A549 (cell line): ENCODE results near the gene ARID1B. TPM values are rescaled to one million over a fixed set of nuclear protein-coding genes. Genes with fewer than 3 reads are reported as not detected.

Experiments used
- ATAC-seq, 2 experiments: fragments of 200-7000 bp in 1 of 2; fragments of >200 bp in 1 of 2; cut with Nextera tagmentation in 1 of 2; cut with Tn5 transposase in 1 of 2; 3 replicates each; pipeline versions ENCODE4 v1.8.0 to v1.9.1; 2018 to 2020; ENCODE audit warnings: mild to moderate bottlenecking in 1 of 2, moderate library complexity in 1 of 2
- CTCF ChIA-PET: fragments of 300-600 bp; sonication (Branson Sonifier 250); formaldehyde crosslinking; extraction: SDS; loops from one replicate; lab custom pipeline; 2021; ENCODE audit warnings: antibody characterized with exemption, inconsistent platforms; lab: Yijun Ruan, JAX
- POLR2A ChIA-PET: fragments of 350-600 bp; formaldehyde crosslinking; extraction: SDS; loops from one replicate; lab custom pipeline; 2021; ENCODE audit warnings: antibody characterized with exemption, inconsistent platforms; lab: Yijun Ruan, JAX
- DNase-seq, 2 experiments: peaks; one replicate each; pipeline versions ENCODE4 v3.0.0 to v3.0.0-alpha.2; 2011 to 2016; ENCODE audit warnings: low read depth in 1 of 2, low spot score in 1 of 2
- FAIRE-seq: peaks from 2 replicates; lab custom pipeline; 2011; peaks lifted over from hg19 to GRCh38; lab: Jason Lieb, UNC
- H3K27ac ChIP-seq, 2 experiments: fragments of >200 bp; sonication (Bioruptor Twin); formaldehyde crosslinking; 3 replicates each; pipeline ENCODE4 v1.5.1; 2016 to 2017
- H3K4me1 ChIP-seq: fragments of >200 bp; sonication (Bioruptor Twin); formaldehyde crosslinking; 3 replicates; pipeline ENCODE4 v1.6.1; 2016
- H3K4me2 ChIP-seq: fragments of >200 bp; sonication (Bioruptor Twin); formaldehyde crosslinking; 3 replicates; pipeline ENCODE4 v1.6.1; 2016
- H3K4me3 ChIP-seq: fragments of >200 bp; sonication (Bioruptor Twin); formaldehyde crosslinking; 3 replicates; pipeline ENCODE4 v1.5.1; 2016
- H3K9me3 ChIP-seq: fragments of >200 bp; sonication (Bioruptor Twin); formaldehyde crosslinking; 3 replicates; pipeline ENCODE4 v1.6.1; 2016
- CBX2 ChIP-seq: fragments of 200-600 bp; sonication (generic); IDR thresholded peaks from 2 replicates; pipeline ENCODE4 v1.6.1; 2016; ENCODE audit warnings: low read depth, mild to moderate bottlenecking, borderline replicate concordance
- CBX8 ChIP-seq: fragments of 200-600 bp; sonication (generic); IDR thresholded peaks from 2 replicates; pipeline ENCODE4 v1.6.1; 2016
- CHD4 ChIP-seq: fragments of 200-600 bp; sonication (generic); IDR thresholded peaks from 2 replicates; pipeline ENCODE4 v1.6.1; 2016; ENCODE audit warnings: antibody characterized with exemption, mild to moderate bottlenecking, borderline replicate concordance
- ESRRA ChIP-seq: fragments of 150-350 bp; IDR thresholded peaks from 2 replicates; pipeline ENCODE4 v1.6.1; 2014; ENCODE audit warnings: mild to moderate bottlenecking, low read length, borderline replicate concordance
- FOSB ChIP-seq: fragments of 250-450 bp; sonication (Bioruptor Pico); IDR thresholded peaks from 2 replicates; pipeline ENCODE4 v1.5.0; 2020; ENCODE audit warnings: mild to moderate bottlenecking, moderate library complexity
- FOSL2 ChIP-seq, 2 experiments: fragments of 450-650 bp in 1 of 2; fragments of >200 bp in 1 of 2; sonication (Bioruptor Twin) in 1 of 2; formaldehyde crosslinking; IDR thresholded peaks; 2 replicates each; pipeline versions ENCODE4 v1.5.0 to v1.6.1; 2016 to 2020; ENCODE audit warnings: mild to moderate bottlenecking in 1 of 2, moderate library complexity in 1 of 2
- HOXB5 ChIP-seq: fragments of 250-450 bp; sonication (Bioruptor Pico); IDR thresholded peaks from 2 replicates; pipeline ENCODE4 v1.5.0; 2020; ENCODE audit warnings: mild to moderate bottlenecking, moderate library complexity
- JUN ChIP-seq, 2 experiments: fragments of >200 bp; sonication (Bioruptor Twin); formaldehyde crosslinking; IDR thresholded peaks; 2 replicates in 1 of 2; 3 replicates in 1 of 2; pipeline ENCODE4 v1.6.1; 2016 to 2017
- JUNB ChIP-seq: fragments of >200 bp; sonication (Bioruptor Twin); formaldehyde crosslinking; IDR thresholded peaks from 2 replicates; pipeline ENCODE4 v1.6.1; 2016
- KDM1A ChIP-seq: fragments of 200-600 bp; sonication (generic); IDR thresholded peaks from 2 replicates; pipeline ENCODE4 v1.6.1; 2016; ENCODE audit warnings: low read depth, mild to moderate bottlenecking
- MAZ ChIP-seq: fragments of 150-350 bp; IDR thresholded peaks from 2 replicates; pipeline ENCODE4 v1.6.1; 2014; ENCODE audit warnings: antibody characterized with exemption, low read depth, low read length, borderline replicate concordance
- MYC ChIP-seq: IDR thresholded peaks from 2 replicates; pipeline ENCODE4 v1.6.1; 2012; ENCODE audit warnings: mild to moderate bottlenecking, inconsistent platforms, low read length, improper control_type of control experiment, borderline replicate concordance
- NPAS2 ChIP-seq: fragments of 250-450 bp; sonication (Bioruptor Pico); IDR thresholded peaks from 2 replicates; pipeline ENCODE4 v1.8.0; 2022; ENCODE audit warnings: mild to moderate bottlenecking, moderate library complexity, borderline replicate concordance
- NR3C1 ChIP-seq: fragments of >200 bp; sonication (Bioruptor Twin); formaldehyde crosslinking; IDR thresholded peaks from 3 replicates; pipeline ENCODE4 v1.6.1; 2017
- PHF8 ChIP-seq: fragments of 200-600 bp; sonication (generic); IDR thresholded peaks from 2 replicates; pipeline ENCODE4 v1.6.1; 2016; ENCODE audit warnings: low read depth, mild to moderate bottlenecking, antibody characterized with exemption, moderate library complexity, borderline replicate concordance
- POLR2AphosphoS2 ChIP-seq: conservative IDR thresholded peaks from 2 replicates; pipeline ENCODE4 v1.6.1; 2012; ENCODE audit warnings: low read length, improper control_type of control experiment, inconsistent platforms
- RAD21 ChIP-seq, 2 experiments: fragments of >200 bp in 1 of 2; sonication (Bioruptor Twin) in 1 of 2; formaldehyde crosslinking in 1 of 2; IDR thresholded peaks in 1 of 2; conservative IDR thresholded peaks in 1 of 2; 2 replicates in 1 of 2; 3 replicates in 1 of 2; pipeline ENCODE4 v1.6.1; 2012 to 2018; ENCODE audit warnings: inconsistent platforms in 1 of 2
- RCOR1 ChIP-seq: fragments of 150-350 bp; IDR thresholded peaks from 2 replicates; pipeline ENCODE4 v1.6.1; 2014; ENCODE audit warnings: antibody characterized with exemption, low read length, low read depth
- RFX5 ChIP-seq: fragments of 450-650 bp; IDR thresholded peaks from 2 replicates; pipeline ENCODE4 v1.7.1; 2014; ENCODE audit warnings: antibody characterized with exemption, mild to moderate bottlenecking, moderate library complexity
- SMC3 ChIP-seq: fragments of >200 bp; sonication (Bioruptor Twin); formaldehyde crosslinking; IDR thresholded peaks from 3 replicates; pipeline ENCODE4 v1.6.1; 2018; ENCODE audit warnings: inconsistent platforms
- SREBF2 ChIP-seq: fragments of 450-650 bp; IDR thresholded peaks from 2 replicates; pipeline ENCODE4 v1.6.1; 2014; ENCODE audit warnings: mild to moderate bottlenecking, moderate library complexity
- TFCP2L1 ChIP-seq: fragments of 250-450 bp; sonication (Bioruptor Pico); IDR thresholded peaks from 2 replicates; pipeline ENCODE4 v1.5.0; 2021; ENCODE audit warnings: mild to moderate bottlenecking
- TP53 ChIP-seq: fragments of 250-450 bp; sonication (Bioruptor Pico); IDR thresholded peaks from 2 replicates; pipeline ENCODE4 v1.5.0; 2021; ENCODE audit warnings: mild to moderate bottlenecking, moderate library complexity
- ZSCAN20 ChIP-seq: fragments of 250-450 bp; sonication (Bioruptor Pico); IDR thresholded peaks from 2 replicates; pipeline ENCODE4 v1.8.0; 2022; ENCODE audit warnings: mild to moderate bottlenecking, moderate library complexity
- WGBS: methylation state at CpG from one replicate; pipeline ENCODE4 v1.1.6; 2017; ENCODE audit errors: missing lambda C conversion rate; 5-methylcytosine and 5-hydroxymethylcytosine counted together
- polyA plus RNA-seq, 4 experiments: library from polyadenylated mRNA; depleted of rRNA in 3 of 4; stranded (reverse); fragments of >200 nt; fragmentation: RNase III in 1 of 4; extraction: RNeasy Plus Mini Kit Qiagen cat#74134 plus additional on column Dnase treatment in 1 of 4; gene quantifications; 2 replicates in 3 of 4; 3 replicates in 1 of 4; pipeline ENCODE4 v1.2.3, GENCODE V29; 2011 to 2017
- TF ChIP-seq, protein P1 (sequence below): IDR thresholded peaks from 2 replicates; pipeline ENCODE4 v1.6.1; 2012
- TF ChIP-seq, protein P2 (sequence below): fragments of >200 bp; sonication (Bioruptor Twin); formaldehyde crosslinking; IDR thresholded peaks from 3 replicates; pipeline ENCODE4 v1.6.1; 2016
- TF ChIP-seq, protein P3 (sequence below): fragments of 250-450 bp; sonication (Bioruptor Pico); IDR thresholded peaks from 2 replicates; pipeline ENCODE4 v1.5.0; 2020; ENCODE audit warnings: low read depth, mild to moderate bottlenecking, moderate library complexity
- TF ChIP-seq, protein P4 (sequence below): fragments of >200 bp; sonication (Bioruptor Twin); formaldehyde crosslinking; IDR thresholded peaks from 3 replicates; pipeline ENCODE4 v1.5.1; 2016

Gene ARID1B
- polyA plus RNA-seq, 2 of the 4 experiments (the other 2 are of a cell fraction): 13.5 to 16.3 TPM

DNA sequence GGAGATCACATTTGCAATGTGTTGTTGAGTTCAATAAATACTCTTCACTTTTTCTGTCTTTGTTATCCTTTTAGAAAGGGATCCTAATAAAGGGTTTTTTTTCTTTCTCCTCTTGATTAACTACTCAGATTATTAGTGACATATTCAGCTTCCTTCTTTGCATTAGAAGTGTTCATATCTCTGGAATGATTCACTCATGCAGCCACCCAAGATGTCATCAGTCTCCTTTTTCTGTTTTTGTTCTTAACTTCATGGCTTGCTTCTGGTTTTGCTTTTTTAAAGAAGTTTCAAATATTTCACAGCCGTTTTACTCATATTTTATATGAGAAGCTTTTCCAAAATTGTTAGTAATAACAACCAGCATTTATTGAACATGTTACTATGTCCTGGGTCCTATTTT is 358.5 kb downstream of the ARID1B start:
- FAIRE-seq: no peak

DNA sequence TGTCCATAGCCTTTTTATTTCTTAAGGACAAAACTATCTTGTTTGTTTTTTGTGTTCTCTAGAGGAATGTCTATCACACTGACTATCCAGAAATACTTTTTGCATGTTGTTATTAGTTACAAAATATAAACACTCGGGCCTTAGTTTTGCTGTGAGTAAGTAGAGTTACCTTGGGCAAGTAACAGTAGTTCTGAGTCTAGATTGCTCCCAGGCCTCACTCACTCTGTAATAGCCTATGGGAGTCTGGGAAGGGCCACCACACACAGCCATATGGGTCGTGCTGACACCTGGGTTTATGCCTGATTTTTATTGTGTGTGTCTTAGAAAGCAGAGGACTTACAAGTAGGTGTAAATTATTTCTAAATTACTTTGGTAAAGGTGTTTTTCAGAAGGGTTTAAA is 360.3 kb downstream of the ARID1B start:
- ATAC-seq (no peak), FAIRE-seq (no peak), DNase-seq (no peak)
- ChIA-PET CTCF (interaction anchor here (1.1 to 1.3 kb wide), 2 partner anchors 9 to 48 kb away, joined by 3 to 4 read pairs; no protein-coding TSS in a partner anchor), POLR2A (no interaction called here)
- Histone ChIP-seq H3K9me3 (no peaks in the 10 kb centered on the region), H3K4me1 (0 out of 3 replicates have a peak, but pooled peaks cover 2% of the 10 kb centered on the region), H3K4me2 (no peak overlapping the region), H3K27ac (no peak overlapping the region), H3K4me3 (no peak overlapping the region)
- no peak for TF ChIP-seq ZSCAN20 (CRISPR knock-in tag)
- no peak for TF ChIP-seq CHD4
- TF ChIP-seq SMC3: no peak
- TF ChIP-seq CBX2: no peak
- TF ChIP-seq, protein P1, sequence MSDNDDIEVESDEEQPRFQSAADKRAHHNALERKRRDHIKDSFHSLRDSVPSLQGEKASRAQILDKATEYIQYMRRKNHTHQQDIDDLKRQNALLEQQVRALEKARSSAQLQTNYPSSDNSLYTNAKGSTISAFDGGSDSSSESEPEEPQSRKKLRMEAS: no peak
- no peak for TF ChIP-seq FOSL2 (IDR thresholded peaks at IDR 0.05)
- TF ChIP-seq FOSL2 (CRISPR knock-in tag; IDR thresholded peaks at IDR 0.05): no peak
- TF ChIP-seq SREBF2: no peak
- TF ChIP-seq ESRRA: no peak
- TF ChIP-seq FOSB: no peak
- no peak for TF ChIP-seq RCOR1
- WGBS: 88% methylated on average over 2 of the region's 2 CpGs

More for the DNA sequence above, 358.5 kb downstream of the ARID1B start:
- DNase-seq: no peak
- WGBS: 66% methylated on average over 1 of the region's 1 CpG
- Histone ChIP-seq H3K9me3 (no peaks in the 10 kb centered on the region), H3K4me1 (0 out of 3 replicates have a peak, but pooled peaks cover 2% of the 10 kb centered on the region), H3K4me3 (no peak overlapping the region), H3K27ac (no peak overlapping the region), H3K4me2 (no peak overlapping the region)
- ChIA-PET CTCF (no interaction called here), POLR2A (no interaction called here)
- TF ChIP-seq POLR2AphosphoS2: no peak
- TF ChIP-seq CBX2: no peak
- TF ChIP-seq PHF8: no peak
- no peak for TF ChIP-seq NPAS2 (CRISPR knock-in tag)
- TF ChIP-seq RFX5: no peak
- TF ChIP-seq, protein P1: no peak
- TF ChIP-seq JUN (IDR thresholded peaks at IDR 0.05): no peak
- TF ChIP-seq HOXB5 (CRISPR knock-in tag): no peak
- TF ChIP-seq NR3C1: no peak
- TF ChIP-seq CBX8: no peak
- TF ChIP-seq KDM1A: no peak
- TF ChIP-seq, protein P2, sequence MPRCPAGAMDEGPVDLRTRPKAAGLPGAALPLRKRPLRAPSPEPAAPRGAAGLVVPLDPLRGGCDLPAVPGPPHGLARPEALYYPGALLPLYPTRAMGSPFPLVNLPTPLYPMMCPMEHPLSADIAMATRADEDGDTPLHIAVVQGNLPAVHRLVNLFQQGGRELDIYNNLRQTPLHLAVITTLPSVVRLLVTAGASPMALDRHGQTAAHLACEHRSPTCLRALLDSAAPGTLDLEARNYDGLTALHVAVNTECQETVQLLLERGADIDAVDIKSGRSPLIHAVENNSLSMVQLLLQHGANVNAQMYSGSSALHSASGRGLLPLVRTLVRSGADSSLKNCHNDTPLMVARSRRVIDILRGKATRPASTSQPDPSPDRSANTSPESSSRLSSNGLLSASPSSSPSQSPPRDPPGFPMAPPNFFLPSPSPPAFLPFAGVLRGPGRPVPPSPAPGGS: no peak
- no peak for TF ChIP-seq MAZ
- ATAC-seq: no peak

DNA sequence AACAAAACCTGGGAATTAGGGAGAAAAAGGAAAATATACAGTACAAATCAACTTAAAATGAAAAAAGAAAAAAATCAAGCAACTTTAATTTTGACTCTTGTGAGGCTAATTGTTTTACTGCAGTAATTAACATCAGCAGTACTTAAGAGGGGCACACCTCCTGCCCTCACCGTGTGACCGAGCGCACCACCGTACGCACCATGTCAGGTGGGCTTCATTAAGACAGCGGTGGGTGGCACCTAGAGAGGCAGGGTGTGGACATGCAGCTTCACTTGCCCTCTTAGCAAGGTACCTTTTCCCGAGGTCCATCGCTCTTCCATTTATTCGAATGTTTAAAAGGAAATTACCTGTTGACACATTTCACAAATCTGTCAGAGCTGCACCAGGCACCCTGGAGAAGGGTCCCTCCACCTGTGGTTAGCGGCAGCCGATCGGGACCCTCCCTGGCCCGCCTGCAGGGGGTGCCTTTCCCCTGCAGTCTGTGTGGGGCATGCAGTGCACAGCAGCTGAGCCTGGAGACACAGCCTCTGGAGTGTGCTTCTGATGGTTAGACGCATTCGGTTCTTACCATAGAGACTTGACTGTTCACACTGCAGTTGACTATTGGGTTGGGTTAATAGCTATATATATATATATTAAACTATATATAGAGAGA is 362.0 kb downstream of the ARID1B start:
- ChIA-PET POLR2A (no interaction called here), CTCF (interaction anchor here (0.6 to 1.2 kb wide), 4 partner anchors 13 to 442 kb away, joined by 3 to 4 read pairs (median 3); no protein-coding TSS in a partner anchor)
- Histone ChIP-seq H3K4me1 (0 out of 3 replicates have a peak, but pooled peaks cover 2% of the 10 kb centered on the region), H3K27ac (no peak overlapping the region), H3K4me3 (no peak overlapping the region), H3K4me2 (no peak overlapping the region), H3K9me3 (no peaks in the 10 kb centered on the region)
- 85% methylated on average over 14 of the region's 15 CpGs for WGBS
- DNase-seq: peak in 1 of 2 experiments; percentile 17
- FAIRE-seq: no peak
- no peak for TF ChIP-seq HOXB5 (CRISPR knock-in tag)
- TF ChIP-seq MYC: no peak
- TF ChIP-seq TFCP2L1 (CRISPR knock-in tag): no peak
- TF ChIP-seq, protein P3, sequence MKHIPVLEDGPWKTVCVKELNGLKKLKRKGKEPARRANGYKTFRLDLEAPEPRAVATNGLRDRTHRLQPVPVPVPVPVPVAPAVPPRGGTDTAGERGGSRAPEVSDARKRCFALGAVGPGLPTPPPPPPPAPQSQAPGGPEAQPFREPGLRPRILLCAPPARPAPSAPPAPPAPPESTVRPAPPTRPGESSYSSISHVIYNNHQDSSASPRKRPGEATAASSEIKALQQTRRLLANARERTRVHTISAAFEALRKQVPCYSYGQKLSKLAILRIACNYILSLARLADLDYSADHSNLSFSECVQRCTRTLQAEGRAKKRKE (CRISPR knock-in tag): no peak
- TF ChIP-seq FOSL2 (IDR thresholded peaks at IDR 0.05): no peak
- TF ChIP-seq FOSL2 (CRISPR knock-in tag; IDR thresholded peaks at IDR 0.05): no peak
- TF ChIP-seq POLR2AphosphoS2: no peak
- TF ChIP-seq TP53 (CRISPR knock-in tag): no peak
- no peak for TF ChIP-seq PHF8
- no peak for TF ChIP-seq JUNB
- peak; percentile 32 to 40; a peak in 2 of 5 replicates for TF ChIP-seq RAD21 (conservative IDR thresholded peaks at IDR 0.05 in 1 of 2, IDR thresholded peaks at IDR 0.05 in 1 of 2)
- TF ChIP-seq RCOR1: no peak
- TF ChIP-seq CBX8: no peak
- TF ChIP-seq, protein P4, sequence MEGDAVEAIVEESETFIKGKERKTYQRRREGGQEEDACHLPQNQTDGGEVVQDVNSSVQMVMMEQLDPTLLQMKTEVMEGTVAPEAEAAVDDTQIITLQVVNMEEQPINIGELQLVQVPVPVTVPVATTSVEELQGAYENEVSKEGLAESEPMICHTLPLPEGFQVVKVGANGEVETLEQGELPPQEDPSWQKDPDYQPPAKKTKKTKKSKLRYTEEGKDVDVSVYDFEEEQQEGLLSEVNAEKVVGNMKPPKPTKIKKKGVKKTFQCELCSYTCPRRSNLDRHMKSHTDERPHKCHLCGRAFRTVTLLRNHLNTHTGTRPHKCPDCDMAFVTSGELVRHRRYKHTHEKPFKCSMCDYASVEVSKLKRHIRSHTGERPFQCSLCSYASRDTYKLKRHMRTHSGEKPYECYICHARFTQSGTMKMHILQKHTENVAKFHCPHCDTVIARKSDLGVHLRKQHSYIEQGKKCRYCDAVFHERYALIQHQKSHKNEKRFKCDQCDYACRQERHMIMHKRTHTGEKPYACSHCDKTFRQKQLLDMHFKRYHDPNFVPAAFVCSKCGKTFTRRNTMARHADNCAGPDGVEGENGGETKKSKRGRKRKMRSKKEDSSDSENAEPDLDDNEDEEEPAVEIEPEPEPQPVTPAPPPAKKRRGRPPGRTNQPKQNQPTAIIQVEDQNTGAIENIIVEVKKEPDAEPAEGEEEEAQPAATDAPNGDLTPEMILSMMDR: peak; percentile 12; the same call in 1 of the 3 replicates
- TF ChIP-seq, all 56 proteins: peak for 2
- peak in 1 of 2 experiments; percentile 82; a peak in 3 of 6 replicates for ATAC-seq
